HUES64 (cell line): ENCODE data around the gene CTDSP2.

Experiments
- H3K27ac ChIP-seq: 2 replicates; pipeline ENCODE4 v1.7.0; 2013; ENCODE audit warnings: low read depth, low read length, inconsistent platforms
- H3K27me3 ChIP-seq: 2 replicates; pipeline ENCODE4 v1.6.1; 2013; ENCODE audit warnings: mild to moderate bottlenecking, low read length; ENCODE audit not compliant: insufficient read depth
- H3K36me3 ChIP-seq: 2 replicates; pipeline ENCODE4 v1.6.1; 2013; ENCODE audit warnings: mild to moderate bottlenecking, low read length; ENCODE audit not compliant: insufficient read depth
- H3K4me1 ChIP-seq: 2 replicates; pipeline ENCODE4 v1.6.1; 2013; ENCODE audit warnings: mild to moderate bottlenecking, low read length, moderate library complexity; ENCODE audit not compliant: insufficient read depth
- H3K4me3 ChIP-seq: 2 replicates; pipeline ENCODE4 v1.5.1; 2013; ENCODE audit warnings: mild to moderate bottlenecking, low read length, moderate library complexity
- H3K9ac ChIP-seq: 2 replicates; pipeline ENCODE4 v1.6.1; 2013; ENCODE audit warnings: mild to moderate bottlenecking, low read depth, low read length
- H3K9me3 ChIP-seq: 2 replicates; pipeline ENCODE4 v1.6.1; 2013; ENCODE audit warnings: low read depth, low read length; ENCODE audit not compliant: insufficient read depth
- WGBS: fragments of 150-250, 120-280 bp; methylation state at CpG from one replicate; pipeline ENCODE4 v1.1.7; 2013; ENCODE audit warnings: missing lambda C conversion rate; 5-methylcytosine and 5-hydroxymethylcytosine counted together

CTDSP2 gene

DNA sequence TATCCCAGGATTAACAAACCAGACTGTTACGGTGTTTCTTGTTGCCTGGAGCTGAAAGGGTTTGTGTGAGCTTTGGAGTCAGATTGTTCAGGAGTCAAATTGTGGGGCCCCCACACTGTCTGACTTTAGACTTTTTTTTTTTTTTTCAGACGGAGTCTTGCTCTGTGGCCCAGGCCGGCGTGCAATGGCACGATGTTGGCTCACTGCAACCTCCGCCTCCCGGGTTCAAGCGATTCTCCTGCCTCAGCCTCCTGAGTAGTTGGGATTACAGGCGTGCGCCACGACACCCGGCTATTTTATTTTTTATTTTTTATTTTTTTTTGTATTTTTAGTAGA lies 63.1 kb downstream of the CTDSP2 start:
- H3K4me3 ChIP-seq: peak overlapping the region; percentile 99
- peak overlapping the region; percentile 94 for H3K9ac ChIP-seq
- no peaks in the 10 kb centered on the region for H3K27me3 ChIP-seq
- H3K36me3 ChIP-seq: peaks cover 41% of the 10 kb centered on the region
- H3K4me1 ChIP-seq: no peaks in the 10 kb centered on the region
- WGBS: 92% methylated on average over 8 of the region's 12 CpGs
- no peaks in the 10 kb centered on the region for H3K9me3 ChIP-seq
- H3K27ac ChIP-seq: no peak overlapping the region

DNA sequence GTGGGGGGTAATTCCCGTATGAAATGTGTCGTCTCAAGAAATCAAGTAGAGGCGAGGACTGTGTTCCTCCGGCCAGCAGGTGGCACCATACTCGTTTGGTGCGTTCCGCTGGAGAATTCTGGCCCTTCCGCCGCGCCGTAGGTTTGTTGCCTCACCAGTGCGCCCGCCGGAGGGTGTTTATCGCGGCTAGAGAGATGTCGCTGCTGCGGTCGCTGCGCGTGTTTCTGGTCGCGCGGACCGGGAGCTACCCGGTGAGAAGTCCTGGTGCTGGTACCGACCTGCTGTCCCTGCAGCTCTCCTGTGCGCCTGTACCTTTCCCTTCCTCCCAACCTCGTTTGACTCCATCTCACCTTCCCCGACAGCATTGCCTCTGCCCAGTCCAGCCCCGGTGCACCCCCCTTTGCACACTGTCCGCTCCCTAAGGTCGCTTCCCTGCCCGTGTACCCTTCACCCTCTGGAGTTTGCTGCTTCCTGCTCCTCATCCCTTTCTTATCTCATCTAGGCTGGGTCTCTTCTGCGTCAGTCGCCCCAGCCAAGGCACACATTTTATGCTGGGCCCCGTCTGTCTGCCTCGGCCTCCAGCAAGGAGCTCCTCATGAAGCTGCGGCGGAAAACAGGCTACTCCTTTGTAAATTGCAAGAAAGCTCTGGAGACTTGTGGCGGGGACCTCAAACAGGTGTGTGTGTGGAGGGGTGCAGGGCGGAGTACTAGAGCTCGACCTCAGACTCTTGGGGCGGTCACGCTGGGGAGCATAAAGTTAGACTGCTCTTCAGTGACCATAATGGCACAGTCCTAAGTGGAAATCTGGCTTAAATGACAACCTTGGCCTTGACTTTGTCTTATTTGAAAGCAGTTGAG lies 63.7 kb downstream of the CTDSP2 start, which contains the start of gene TSFM:
Gene TSFM, plus strand, starts transcription at position 180 of the 858 bp plus-strand sequence. Its CDS starts 15 bp downstream, at position 195.
- H3K36me3 ChIP-seq: peaks cover 37% of the 10 kb centered on the region
- H3K4me3 ChIP-seq: peak within 1 kb of the TSS; percentile 99
- H3K27ac ChIP-seq: peak within 1 kb of the TSS; percentile 32; the same call in 1 of the 2 replicates
- 3% methylated on average over 45 of the region's 45 CpGs for WGBS
- H3K4me1 ChIP-seq: no peaks in the 10 kb centered on the region
- H3K27me3 ChIP-seq: no peaks in the 10 kb centered on the region
- no peaks in the 10 kb centered on the region for H3K9me3 ChIP-seq
- peak within 1 kb of the TSS; percentile 94 for H3K9ac ChIP-seq

DNA sequence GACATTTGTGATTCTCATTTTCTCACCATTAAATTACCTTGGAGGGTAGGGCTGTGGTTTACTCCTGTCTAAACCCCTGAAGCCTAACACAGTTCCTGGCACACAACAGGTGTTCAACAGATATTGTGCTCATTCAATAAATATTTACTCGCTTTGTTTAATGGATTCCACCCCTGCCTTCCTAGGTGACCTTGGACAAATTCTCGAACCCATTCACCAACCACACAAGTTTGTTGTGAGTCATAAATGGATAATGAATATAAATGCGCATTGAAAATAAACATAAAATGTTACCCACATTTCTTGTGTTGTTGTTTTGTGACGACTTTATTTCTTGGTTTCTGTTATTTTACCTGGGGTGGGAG lies 64.3 kb downstream of the CTDSP2 start:
- Histone ChIP-seq H3K9me3 (no peaks in the 10 kb centered on the region), H3K4me1 (no peaks in the 10 kb centered on the region), H3K36me3 (peaks cover 31% of the 10 kb centered on the region), H3K27ac (no peak overlapping the region), H3K9ac (no peak overlapping the region), H3K27me3 (no peaks in the 10 kb centered on the region), H3K4me3 (peak overlapping the region; percentile 99)
- 18% methylated on average over 2 of the region's 4 CpGs for WGBS

DNA sequence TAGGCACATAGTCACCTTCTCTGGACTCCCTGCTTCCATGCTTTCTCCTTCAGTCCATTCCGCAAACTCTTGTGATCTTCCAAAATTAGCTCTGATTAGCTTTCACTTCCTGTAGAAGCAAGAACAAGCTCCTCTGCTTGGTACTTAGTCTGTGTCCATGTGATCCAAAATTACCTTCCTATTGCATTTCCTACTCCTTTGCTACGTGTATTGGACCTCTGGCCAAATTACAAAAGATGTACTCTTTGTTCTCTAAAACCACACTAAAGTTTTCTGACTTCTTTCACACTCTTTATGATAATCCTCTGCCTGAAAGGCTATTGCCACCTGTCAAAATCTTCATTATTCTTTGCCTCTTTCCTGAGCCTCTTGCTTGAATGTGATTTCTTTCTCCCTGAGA lies 64.7 kb downstream of the CTDSP2 start:
- H3K9ac ChIP-seq: no peak overlapping the region

DNA sequence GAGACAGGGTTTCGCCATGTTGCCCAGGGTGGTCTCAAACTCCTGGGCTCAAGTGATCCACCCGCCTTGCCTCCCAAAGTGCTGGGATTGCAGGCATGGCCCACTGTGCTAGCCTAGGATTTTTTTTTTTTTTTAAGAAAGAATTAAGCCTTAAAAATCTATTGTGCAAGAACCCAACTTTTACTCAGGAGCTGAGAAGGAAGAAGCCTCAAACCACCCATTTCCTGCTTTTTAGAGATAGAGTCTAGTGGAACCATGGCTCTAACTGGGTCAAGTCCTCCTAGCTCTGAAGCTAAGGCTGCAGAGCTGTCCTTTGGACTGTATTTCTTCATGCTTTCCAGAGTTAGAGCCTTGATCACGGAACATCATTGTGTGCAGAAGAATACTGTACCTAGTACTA lies 65.3 kb downstream of the CTDSP2 start:
- Histone ChIP-seq H3K27me3 (no peaks in the 10 kb centered on the region), H3K4me1 (no peaks in the 10 kb centered on the region), H3K27ac (no peak overlapping the region), H3K36me3 (peaks cover 21% of the 10 kb centered on the region), H3K9me3 (no peaks in the 10 kb centered on the region), H3K4me3 (no peak overlapping the region), H3K9ac (no peak overlapping the region)
- 94% methylated on average over 3 of the region's 3 CpGs for WGBS

More for the DNA sequence above, 64.7 kb downstream of the CTDSP2 start:
- no peaks in the 10 kb centered on the region for H3K9me3 ChIP-seq
- WGBS: 74% methylated on average over 2 of the region's 2 CpGs
- no peaks in the 10 kb centered on the region for H3K4me1 ChIP-seq
- H3K27ac ChIP-seq: no peak overlapping the region
- H3K36me3 ChIP-seq: peaks cover 27% of the 10 kb centered on the region
- no peak overlapping the region for H3K4me3 ChIP-seq
- H3K27me3 ChIP-seq: no peaks in the 10 kb centered on the region

DNA sequence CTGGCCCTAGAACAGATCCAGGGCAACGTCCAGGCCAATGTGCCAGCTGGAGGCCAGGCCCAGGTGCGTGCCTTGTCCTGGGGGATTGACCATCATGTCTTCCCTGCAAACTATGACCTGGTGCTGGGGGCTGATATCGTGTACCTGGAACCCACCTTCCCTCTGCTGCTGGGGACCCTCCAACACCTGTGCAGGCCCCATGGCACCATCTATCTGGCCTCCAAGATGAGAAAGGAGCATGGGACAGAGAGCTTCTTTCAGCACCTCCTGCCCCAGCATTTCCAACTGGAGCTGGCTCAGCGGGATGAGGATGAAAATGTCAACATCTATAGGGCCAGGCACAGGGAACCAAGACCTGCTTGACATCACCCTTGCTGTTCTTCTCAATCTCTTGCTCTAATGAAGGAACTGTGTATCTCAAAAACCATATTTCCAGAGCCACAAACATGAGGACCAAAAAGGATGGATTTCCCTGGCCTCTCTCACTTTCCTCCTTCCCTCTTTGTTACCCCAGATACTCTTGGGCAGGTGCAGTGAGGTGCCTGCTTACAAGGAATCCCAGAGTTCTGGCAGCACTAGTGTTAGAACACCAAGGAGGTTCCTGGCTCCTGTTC lies 66.1 kb downstream of the CTDSP2 start:
- WGBS: 91% methylated on average over 4 of the region's 4 CpGs
- Histone ChIP-seq H3K27me3 (no peaks in the 10 kb centered on the region), H3K27ac (no peak overlapping the region), H3K36me3 (peaks cover 12% of the 10 kb centered on the region), H3K9ac (no peak overlapping the region), H3K4me1 (no peaks in the 10 kb centered on the region), H3K9me3 (no peaks in the 10 kb centered on the region), H3K4me3 (no peak overlapping the region)

DNA sequence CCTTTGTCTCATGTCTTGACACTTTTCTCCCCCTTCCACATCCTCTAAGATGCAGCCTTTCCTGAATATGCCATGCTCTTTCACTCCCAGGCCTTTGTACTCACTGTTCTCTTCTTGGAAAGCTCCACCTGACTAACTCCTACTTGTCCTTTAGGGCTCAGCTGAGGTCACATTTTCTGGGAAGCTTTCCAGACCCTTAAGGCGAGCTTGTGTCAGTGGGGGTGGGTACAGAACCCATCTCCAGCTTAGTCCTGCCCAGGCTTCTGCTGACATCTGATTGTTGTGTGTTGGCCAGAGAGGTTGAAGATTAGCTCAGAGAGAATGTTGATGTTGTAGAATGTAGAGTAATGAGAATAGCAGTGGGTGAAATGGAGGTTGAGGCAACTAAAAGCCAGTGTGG lies 66.8 kb downstream of the CTDSP2 start:
- no peaks in the 10 kb centered on the region for H3K27me3 ChIP-seq
- no peak overlapping the region for H3K9ac ChIP-seq
- no peaks in the 10 kb centered on the region for H3K9me3 ChIP-seq
- no peaks in the 10 kb centered on the region for H3K4me1 ChIP-seq
- H3K36me3 ChIP-seq: peaks cover 9% of the 10 kb centered on the region; the same call in 1 of the 2 replicates
- 93% methylated on average over 1 of the region's 1 CpG for WGBS
- H3K27ac ChIP-seq: no peak overlapping the region
- H3K4me3 ChIP-seq: no peak overlapping the region

DNA sequence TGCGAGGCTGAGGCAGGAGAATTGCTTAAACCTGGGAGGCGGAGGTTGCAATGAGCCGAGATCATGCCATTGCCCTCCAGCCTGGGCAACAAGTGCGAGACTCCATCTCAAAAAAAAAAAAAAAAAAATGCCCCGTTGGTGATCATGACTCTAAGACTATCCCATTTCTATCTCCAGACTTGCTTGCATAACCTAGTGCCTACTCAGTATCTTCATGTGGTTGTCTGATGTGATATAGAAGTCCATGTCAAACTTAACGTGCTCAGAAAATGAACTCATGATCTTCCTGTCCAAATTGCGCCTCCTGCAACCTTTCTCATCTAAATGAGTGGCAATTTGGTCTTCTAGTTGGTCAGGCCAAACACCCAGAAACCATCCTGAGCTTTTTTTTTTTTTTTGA lies 68.6 kb downstream of the CTDSP2 start:
- H3K4me1 ChIP-seq: peaks cover 2% of the 10 kb centered on the region; the same call in 1 of the 2 replicates
- no peaks in the 10 kb centered on the region for H3K9me3 ChIP-seq
- H3K4me3 ChIP-seq: no peak overlapping the region
- peaks cover 10% of the 10 kb centered on the region for H3K27me3 ChIP-seq
- 99% methylated on average over 6 of the region's 7 CpGs for WGBS
- no peaks in the 10 kb centered on the region for H3K36me3 ChIP-seq
- H3K27ac ChIP-seq: no peak overlapping the region
- H3K9ac ChIP-seq: no peak overlapping the region

DNA sequence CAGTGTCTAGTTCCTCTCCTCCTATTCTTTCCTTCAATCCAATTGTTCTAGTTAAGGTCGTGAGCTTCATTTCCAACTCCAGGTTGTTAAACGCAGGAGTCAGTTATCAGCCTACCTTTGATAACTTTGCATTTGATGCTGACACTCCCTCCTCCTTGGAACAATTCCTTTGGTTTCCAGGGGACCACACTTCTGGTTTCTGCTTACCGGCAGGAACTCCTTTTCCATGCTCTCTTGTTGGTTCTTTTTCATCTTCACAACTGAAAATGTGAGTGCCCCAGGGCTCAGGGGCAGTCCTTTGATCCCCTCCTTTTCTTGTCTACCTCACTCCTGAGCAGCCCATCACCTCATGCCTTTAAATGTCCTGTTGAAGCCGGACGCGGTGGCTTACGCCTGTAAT lies 69.2 kb downstream of the CTDSP2 start:
- H3K27ac ChIP-seq: no peak overlapping the region
- WGBS: 92% methylated on average over 7 of the region's 7 CpGs
- no peak overlapping the region for H3K4me3 ChIP-seq
- H3K36me3 ChIP-seq: no peaks in the 10 kb centered on the region
- H3K4me1 ChIP-seq: peaks cover 3% of the 10 kb centered on the region; the same call in 1 of the 2 replicates
- no peaks in the 10 kb centered on the region for H3K9me3 ChIP-seq
- H3K9ac ChIP-seq: no peak overlapping the region
- H3K27me3 ChIP-seq: peaks cover 11% of the 10 kb centered on the region

DNA sequence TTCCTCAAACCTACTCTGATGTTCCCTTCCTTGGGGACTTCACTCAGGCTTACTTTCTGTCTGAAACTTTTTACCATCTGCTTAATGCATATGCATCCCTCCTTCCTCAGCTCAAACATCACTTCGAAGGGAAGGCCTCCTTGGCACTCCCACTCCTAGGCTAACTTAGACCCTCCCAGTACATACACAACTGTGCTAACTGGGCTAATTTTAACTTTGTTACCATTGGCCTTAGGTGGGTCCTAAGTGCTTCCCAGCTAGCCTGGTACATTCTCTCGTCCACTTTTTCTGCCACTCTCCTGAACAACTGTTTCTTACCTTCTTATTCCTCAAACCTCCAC lies 70.3 kb downstream of the CTDSP2 start:
- Histone ChIP-seq H3K27me3 (peaks cover 11% of the 10 kb centered on the region), H3K27ac (no peak overlapping the region), H3K4me1 (peaks cover 4% of the 10 kb centered on the region; the same call in 1 of the 2 replicates), H3K9ac (no peak overlapping the region), H3K9me3 (no peaks in the 10 kb centered on the region), H3K36me3 (no peaks in the 10 kb centered on the region), H3K4me3 (no peak overlapping the region)
- WGBS: 91% methylated on average over 2 of the region's 2 CpGs

DNA sequence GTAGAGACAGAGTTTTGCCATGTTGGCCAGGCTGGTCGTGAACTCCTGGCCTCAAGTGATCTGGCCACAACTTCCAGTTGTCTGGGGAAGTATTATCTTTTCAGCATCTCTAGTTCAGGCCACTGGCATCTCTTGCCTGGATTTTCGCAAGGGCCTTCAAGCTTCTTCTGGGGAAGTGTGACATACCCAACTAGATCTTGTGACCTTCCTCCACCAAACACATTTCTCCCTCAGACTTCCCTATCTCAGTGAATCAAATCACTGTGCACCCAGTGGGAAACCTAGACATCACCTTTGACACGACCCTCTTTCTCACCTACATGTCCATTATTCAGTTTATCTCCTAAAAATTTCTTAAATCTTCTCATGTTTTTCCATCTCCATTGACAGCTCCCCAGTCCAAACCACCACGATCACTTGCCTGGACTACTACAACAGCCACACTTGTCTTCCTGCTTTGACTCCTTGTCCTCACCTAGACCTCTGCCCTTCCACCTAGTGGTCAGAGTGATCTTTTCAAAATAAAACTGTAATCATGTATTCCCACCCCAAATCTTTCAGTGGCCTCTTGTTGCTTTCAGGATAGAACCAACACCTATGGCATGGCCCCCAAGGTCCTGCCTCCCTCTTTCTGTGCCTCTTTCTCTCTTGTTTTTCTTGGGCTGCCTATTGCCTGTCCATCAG lies 70.8 kb downstream of the CTDSP2 start:
- H3K9ac ChIP-seq: no peak overlapping the region
- peaks cover 4% of the 10 kb centered on the region for H3K36me3 ChIP-seq
- H3K27me3 ChIP-seq: peaks cover 11% of the 10 kb centered on the region
- H3K4me1 ChIP-seq: peaks cover 9% of the 10 kb centered on the region; the same call in 1 of the 2 replicates
- H3K27ac ChIP-seq: no peak overlapping the region
- no peak overlapping the region for H3K4me3 ChIP-seq
- WGBS: 84% methylated on average over 4 of the region's 4 CpGs
- no peaks in the 10 kb centered on the region for H3K9me3 ChIP-seq
